Neural cell (in vitro differentiated cells): ENCODE data around the gene PMPCA.

Experiments
- EP300 ChIP-seq: fragments of 450-650 bp; conservative IDR thresholded peaks from 2 replicates; pipeline ENCODE4 v1.6.1; 2014; ENCODE audit warnings: antibody characterized with exemption, mild to moderate bottlenecking, moderate library complexity; ENCODE audit not compliant: poor library complexity, severe bottlenecking
- EZH2 ChIP-seq: fragments of 200-600, 300-800 bp; shearing (Covaris generic), sonication (generic); IDR thresholded peaks from 2 replicates; pipeline ENCODE4 v1.6.1; 2014; ENCODE audit warnings: antibody characterized with exemption, low read length, borderline replicate concordance, mild to moderate bottlenecking; ENCODE audit not compliant: insufficient read depth, poor library complexity, severe bottlenecking
- RAD21 ChIP-seq: fragments of 450-650 bp; conservative IDR thresholded peaks from 2 replicates; pipeline ENCODE4 v1.6.1; 2014; ENCODE audit warnings: antibody characterized with exemption, mild to moderate bottlenecking, moderate library complexity
- TAF1 ChIP-seq: IDR thresholded peaks from 2 replicates; pipeline ENCODE4 v1.6.1; 2012; ENCODE audit warnings: low read depth
- TF ChIP-seq, protein P1 (sequence below): fragments of 450-650 bp; IDR thresholded peaks from 2 replicates; pipeline ENCODE4 v1.5.1; 2014; ENCODE audit warnings: antibody characterized with exemption, mild to moderate bottlenecking, moderate library complexity; ENCODE audit not compliant: poor library complexity, severe bottlenecking
- TF ChIP-seq, protein P2 (sequence below): IDR thresholded peaks from 2 replicates; pipeline ENCODE4 v1.6.1; 2012; ENCODE audit warnings: borderline replicate concordance

DNA sequence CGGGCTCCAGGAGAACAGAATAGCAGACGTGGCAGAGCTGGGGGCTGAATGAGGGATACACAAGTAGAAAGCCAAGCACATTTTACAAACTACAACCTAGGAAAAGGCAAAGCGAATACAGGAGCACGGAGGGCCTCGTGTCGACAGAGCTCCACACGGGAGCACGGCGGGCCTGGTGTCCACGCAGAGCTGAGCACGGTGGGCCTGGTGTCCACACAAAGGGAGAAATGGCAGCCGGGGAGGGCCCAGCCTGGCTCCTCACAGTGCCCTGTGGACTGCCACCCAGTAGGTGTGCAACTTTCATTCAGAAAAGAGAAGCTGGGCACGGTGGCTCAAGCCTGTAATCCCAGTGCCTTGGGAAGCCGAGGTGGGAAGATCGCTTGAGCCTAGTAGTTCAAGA lies 32.6 kb downstream of the PMPCA start:
- TF ChIP-seq, protein P1, sequence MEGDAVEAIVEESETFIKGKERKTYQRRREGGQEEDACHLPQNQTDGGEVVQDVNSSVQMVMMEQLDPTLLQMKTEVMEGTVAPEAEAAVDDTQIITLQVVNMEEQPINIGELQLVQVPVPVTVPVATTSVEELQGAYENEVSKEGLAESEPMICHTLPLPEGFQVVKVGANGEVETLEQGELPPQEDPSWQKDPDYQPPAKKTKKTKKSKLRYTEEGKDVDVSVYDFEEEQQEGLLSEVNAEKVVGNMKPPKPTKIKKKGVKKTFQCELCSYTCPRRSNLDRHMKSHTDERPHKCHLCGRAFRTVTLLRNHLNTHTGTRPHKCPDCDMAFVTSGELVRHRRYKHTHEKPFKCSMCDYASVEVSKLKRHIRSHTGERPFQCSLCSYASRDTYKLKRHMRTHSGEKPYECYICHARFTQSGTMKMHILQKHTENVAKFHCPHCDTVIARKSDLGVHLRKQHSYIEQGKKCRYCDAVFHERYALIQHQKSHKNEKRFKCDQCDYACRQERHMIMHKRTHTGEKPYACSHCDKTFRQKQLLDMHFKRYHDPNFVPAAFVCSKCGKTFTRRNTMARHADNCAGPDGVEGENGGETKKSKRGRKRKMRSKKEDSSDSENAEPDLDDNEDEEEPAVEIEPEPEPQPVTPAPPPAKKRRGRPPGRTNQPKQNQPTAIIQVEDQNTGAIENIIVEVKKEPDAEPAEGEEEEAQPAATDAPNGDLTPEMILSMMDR = no peak
- TF ChIP-seq EP300 = no peak
- no peak for TF ChIP-seq RAD21
- TF ChIP-seq, protein P2, sequence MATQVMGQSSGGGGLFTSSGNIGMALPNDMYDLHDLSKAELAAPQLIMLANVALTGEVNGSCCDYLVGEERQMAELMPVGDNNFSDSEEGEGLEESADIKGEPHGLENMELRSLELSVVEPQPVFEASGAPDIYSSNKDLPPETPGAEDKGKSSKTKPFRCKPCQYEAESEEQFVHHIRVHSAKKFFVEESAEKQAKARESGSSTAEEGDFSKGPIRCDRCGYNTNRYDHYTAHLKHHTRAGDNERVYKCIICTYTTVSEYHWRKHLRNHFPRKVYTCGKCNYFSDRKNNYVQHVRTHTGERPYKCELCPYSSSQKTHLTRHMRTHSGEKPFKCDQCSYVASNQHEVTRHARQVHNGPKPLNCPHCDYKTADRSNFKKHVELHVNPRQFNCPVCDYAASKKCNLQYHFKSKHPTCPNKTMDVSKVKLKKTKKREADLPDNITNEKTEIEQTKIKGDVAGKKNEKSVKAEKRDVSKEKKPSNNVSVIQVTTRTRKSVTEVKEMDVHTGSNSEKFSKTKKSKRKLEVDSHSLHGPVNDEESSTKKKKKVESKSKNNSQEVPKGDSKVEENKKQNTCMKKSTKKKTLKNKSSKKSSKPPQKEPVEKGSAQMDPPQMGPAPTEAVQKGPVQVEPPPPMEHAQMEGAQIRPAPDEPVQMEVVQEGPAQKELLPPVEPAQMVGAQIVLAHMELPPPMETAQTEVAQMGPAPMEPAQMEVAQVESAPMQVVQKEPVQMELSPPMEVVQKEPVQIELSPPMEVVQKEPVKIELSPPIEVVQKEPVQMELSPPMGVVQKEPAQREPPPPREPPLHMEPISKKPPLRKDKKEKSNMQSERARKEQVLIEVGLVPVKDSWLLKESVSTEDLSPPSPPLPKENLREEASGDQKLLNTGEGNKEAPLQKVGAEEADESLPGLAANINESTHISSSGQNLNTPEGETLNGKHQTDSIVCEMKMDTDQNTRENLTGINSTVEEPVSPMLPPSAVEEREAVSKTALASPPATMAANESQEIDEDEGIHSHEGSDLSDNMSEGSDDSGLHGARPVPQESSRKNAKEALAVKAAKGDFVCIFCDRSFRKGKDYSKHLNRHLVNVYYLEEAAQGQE = no peak
- TF ChIP-seq EZH2 = no peak
- TF ChIP-seq TAF1 = no peak
